Gastroesophageal sphincter (tissue), 3 donors: ENCODE measurements around the gene PDSS1.

Source experiments
- POLR2A ChIP-seq, 2 donors: fragments of 450-650 bp; IDR thresholded peaks; one replicate each; pipeline ENCODE4 v1.6.1; 2017; ENCODE audit warnings: antibody characterized with exemption in 2 of 2, mild to moderate bottlenecking in 2 of 2, moderate library complexity in 1 of 2
- TF ChIP-seq, protein P1 (sequence below), 4 experiments: fragments of 200-600 bp in 2 of 4; fragments of 450-650 bp in 2 of 4; sonication (generic) in 1 of 4; IDR thresholded peaks; one replicate each; pipeline ENCODE4 v1.5.1; 2017 to 2019; ENCODE audit warnings: antibody characterized with exemption in 4 of 4, mild to moderate bottlenecking in 2 of 4, moderate library complexity in 2 of 4

GRCh38 chr10:26735435-26735834 lies 37.9 kb downstream of the PDSS1 start:
- TF ChIP-seq POLR2A (IDR thresholded peaks at IDR 0.05): no peak
- TF ChIP-seq, protein P1, sequence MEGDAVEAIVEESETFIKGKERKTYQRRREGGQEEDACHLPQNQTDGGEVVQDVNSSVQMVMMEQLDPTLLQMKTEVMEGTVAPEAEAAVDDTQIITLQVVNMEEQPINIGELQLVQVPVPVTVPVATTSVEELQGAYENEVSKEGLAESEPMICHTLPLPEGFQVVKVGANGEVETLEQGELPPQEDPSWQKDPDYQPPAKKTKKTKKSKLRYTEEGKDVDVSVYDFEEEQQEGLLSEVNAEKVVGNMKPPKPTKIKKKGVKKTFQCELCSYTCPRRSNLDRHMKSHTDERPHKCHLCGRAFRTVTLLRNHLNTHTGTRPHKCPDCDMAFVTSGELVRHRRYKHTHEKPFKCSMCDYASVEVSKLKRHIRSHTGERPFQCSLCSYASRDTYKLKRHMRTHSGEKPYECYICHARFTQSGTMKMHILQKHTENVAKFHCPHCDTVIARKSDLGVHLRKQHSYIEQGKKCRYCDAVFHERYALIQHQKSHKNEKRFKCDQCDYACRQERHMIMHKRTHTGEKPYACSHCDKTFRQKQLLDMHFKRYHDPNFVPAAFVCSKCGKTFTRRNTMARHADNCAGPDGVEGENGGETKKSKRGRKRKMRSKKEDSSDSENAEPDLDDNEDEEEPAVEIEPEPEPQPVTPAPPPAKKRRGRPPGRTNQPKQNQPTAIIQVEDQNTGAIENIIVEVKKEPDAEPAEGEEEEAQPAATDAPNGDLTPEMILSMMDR (IDR thresholded peaks at IDR 0.05): no peak
